GM10266 (cell line): ENCODE results near the gene DGKE.

Source experiments
- DNase-seq: peaks from one replicate; pipeline ENCODE4 v3.0.0; 2012; ENCODE audit errors: extremely low spot score
- TF ChIP-seq, protein P1 (sequence below): IDR thresholded peaks from 2 replicates; pipeline ENCODE4 v1.5.1; 2012; ENCODE audit warnings: mild to moderate bottlenecking, low read depth; ENCODE audit not compliant: control insufficient read depth, insufficient read depth; ENCODE audit errors: missing control alignments

DGKE gene

DNA sequence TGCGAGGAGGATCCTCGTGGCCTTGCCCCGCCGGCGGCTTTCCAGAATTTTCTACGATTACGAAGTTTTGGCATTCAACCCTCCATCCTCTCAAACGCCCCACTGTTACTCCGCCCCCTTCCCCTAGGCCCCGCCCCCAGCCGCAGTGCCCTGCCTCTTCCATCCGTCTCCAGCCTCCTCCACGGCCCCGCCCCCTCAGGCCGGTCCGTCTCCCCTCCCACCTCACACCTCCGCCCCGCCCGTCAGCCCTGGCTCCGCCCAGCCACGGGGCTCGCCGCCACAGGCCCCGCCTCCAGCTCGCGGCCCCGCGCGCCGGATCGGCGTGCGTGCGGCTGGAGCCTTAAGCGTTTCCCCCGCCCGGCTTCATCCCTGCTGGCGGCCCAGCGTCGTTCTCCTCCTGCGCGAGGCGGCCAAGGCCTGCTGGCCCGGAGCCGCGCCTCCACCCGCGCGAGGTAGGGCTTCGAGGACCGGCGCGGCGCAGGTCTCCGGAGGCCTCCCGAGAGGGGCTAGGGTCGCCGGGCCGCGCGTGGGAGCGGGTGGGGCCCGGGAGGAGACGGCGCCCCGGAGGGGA, at the start of gene DGKE, which contains the start of gene C17orf67:
TSS of gene DGKE (plus strand) at position 343 of the 571 bp plus-strand sequence. CDS start 645 bp downstream, outside the sequence.
TSS of gene C17orf67 (minus strand) at position 112 of the 571 bp plus-strand sequence. CDS start 18,110 bp downstream, outside the sequence.
- DNase-seq = peak; percentile 99

DNA sequence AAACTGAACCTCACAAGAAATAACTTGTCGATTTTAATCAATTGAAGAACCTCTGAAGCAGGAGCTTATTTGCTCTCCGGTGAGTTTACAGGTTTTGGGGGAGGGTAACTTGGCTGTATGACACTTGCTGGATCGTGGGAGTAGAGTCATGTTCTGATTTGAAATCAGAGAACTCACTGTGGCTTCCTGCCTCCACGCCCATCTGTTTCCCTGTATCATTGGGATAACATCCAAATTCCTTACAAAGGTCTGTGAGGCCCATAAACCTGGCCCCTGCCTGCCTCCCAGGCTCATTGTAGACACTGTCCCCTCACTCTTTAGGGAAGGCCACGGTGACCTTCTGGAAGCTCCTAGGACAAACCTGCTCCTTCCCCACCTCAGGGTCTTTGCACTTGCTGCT, 48.5 kb upstream of the DGKE start:
- TF ChIP-seq, protein P1, sequence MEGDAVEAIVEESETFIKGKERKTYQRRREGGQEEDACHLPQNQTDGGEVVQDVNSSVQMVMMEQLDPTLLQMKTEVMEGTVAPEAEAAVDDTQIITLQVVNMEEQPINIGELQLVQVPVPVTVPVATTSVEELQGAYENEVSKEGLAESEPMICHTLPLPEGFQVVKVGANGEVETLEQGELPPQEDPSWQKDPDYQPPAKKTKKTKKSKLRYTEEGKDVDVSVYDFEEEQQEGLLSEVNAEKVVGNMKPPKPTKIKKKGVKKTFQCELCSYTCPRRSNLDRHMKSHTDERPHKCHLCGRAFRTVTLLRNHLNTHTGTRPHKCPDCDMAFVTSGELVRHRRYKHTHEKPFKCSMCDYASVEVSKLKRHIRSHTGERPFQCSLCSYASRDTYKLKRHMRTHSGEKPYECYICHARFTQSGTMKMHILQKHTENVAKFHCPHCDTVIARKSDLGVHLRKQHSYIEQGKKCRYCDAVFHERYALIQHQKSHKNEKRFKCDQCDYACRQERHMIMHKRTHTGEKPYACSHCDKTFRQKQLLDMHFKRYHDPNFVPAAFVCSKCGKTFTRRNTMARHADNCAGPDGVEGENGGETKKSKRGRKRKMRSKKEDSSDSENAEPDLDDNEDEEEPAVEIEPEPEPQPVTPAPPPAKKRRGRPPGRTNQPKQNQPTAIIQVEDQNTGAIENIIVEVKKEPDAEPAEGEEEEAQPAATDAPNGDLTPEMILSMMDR = no peak
- DNase-seq = no peak

More for the DNA sequence above, at the start of gene DGKE, which contains the start of gene C17orf67:
- TF ChIP-seq, protein P1 = no peak

DNA sequence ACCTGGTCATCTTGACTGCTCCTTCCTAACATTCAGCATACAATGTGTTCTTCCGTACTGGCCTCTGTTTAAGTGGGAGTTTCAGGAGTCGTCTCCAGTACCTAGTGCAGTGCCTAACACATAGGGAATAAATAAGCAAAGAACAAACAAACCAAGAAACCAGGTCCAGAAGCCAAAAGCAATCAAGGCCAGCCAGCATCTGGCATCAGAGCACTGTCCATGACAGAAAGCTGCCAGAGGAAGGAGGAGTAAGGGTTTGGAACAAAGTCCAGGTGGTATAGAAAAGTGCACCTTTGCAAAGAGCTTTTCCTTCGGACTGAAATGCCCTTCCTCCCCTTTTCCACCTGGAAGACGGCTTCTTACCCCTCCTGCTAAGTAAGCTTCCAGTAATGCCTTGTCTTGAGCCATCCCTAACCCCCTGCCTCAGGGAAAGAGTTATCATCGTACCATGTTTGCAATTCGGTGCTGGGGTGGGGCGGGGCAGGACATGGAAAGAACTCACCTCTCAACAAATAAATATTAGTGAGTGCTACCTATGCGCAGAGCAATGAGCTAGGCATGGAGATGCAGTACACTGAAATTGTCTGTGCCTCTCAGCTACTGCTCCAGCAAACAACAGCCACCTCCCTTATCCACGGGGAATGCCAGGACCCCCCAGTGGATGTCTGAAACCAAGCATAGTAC, 47.8 kb upstream of the DGKE start:
- DNase-seq = no peak
- TF ChIP-seq, protein P1 = no peak

DNA sequence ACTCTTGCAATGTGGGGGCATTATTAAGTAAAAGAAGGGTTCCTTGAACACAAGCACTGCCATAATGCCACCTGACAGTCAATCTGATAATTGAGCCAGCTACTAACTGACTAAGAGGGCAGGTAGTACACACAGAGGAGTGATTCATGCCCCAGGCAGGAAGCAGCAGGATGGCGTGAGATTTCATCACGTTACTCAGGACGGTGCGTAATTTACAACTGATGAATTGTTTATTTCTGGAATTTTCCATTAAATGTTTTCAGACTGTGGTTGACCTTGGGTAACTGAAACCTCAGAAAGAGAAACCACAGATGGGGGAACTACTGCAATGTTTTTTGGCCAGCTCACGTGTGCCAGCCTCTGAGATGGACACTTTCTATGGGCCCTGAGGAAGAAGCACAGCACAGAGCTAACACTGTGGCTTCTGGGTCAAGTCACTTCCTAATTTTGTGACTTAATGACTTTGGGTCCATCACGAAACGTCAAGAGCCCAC, 46.9 kb upstream of the DGKE start:
- TF ChIP-seq, protein P1 = no peak
- no peak for DNase-seq

DNA sequence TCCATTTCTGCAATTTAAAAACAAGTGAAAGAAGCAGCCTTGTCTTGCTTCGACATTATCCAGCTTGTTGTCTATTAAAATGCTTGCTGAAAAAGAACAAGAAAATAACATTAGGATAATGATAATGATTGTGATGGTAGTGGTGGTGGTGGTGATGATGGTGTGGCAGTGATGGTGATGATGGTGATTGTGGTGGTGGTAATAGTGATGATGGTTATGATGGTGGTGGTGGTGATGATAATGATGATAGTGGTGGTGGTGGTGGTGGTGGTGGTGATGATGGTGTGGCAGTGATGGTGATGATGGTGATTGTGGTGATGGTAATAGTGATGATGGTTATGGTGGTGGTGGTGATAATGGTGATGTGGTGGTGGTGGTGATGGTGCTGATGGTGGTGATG, 41.7 kb upstream of the DGKE start:
- TF ChIP-seq, protein P1 = no peak
- no peak for DNase-seq

DNA sequence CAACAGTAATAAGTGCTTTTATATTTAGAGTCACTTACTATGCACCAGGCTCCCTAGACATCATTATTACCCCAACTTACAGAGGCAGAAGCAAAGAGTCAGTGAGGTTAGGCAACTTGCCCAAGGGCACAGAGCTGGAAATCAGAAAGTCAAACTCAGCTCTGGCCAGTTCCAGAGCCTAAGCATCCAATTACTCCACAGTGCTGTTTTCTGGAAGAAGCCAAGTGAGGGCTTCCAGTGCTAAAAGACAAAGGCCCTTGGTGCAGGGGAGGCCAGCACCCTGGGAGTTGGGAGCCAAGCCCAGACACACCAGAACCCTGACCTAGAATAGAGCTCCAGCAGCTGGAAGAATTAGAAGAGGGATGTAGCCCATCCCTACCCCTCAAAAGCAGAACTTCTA, 40.4 kb upstream of the DGKE start:
- TF ChIP-seq, protein P1 = no peak
- no peak for DNase-seq

DNA sequence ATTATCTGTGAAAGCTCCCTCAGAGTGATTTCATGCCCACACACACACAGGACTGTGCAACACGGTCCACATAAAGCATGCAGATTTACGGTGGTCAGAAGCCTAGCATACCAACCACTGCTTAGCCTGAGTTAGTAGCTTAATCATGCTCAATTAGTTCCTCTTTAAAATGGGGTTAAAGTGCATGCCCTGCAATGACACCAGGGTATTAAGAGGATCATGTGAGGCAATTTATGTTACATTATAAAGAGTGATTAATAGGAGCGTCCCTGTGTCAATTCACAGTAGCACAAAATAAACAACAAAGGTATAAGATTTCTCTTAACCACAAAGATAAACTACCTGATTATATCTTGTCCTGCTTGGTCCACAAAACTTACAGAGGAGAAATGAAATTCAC, 40.0 kb upstream of the DGKE start:
- TF ChIP-seq, protein P1 = no peak
- DNase-seq = no peak
